Measurements from ENCODE around the gene F5.

DNA sequence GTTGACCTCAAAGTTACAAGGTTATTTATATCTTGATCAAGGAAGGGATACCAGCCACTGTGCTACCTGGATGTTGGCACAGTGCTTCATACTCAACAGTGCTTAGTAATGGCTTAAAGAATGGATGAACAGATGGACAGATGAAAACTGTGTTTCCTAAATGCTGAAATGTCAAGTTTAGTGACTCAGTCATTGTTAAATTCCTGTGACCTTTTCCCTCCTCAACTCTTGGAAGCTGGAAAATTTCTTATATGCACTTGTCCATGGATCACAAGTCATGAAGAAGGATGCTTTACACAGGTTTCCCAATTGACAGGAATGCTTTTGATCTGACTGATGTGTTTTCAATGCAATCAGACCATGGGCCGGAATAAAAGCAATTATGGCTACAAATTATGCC lies 60.9 kb downstream of the F5 start:
- TF ChIP-seq POLR2A (IDR thresholded peaks at IDR 0.05) = no peak
- TF ChIP-seq, protein P1, sequence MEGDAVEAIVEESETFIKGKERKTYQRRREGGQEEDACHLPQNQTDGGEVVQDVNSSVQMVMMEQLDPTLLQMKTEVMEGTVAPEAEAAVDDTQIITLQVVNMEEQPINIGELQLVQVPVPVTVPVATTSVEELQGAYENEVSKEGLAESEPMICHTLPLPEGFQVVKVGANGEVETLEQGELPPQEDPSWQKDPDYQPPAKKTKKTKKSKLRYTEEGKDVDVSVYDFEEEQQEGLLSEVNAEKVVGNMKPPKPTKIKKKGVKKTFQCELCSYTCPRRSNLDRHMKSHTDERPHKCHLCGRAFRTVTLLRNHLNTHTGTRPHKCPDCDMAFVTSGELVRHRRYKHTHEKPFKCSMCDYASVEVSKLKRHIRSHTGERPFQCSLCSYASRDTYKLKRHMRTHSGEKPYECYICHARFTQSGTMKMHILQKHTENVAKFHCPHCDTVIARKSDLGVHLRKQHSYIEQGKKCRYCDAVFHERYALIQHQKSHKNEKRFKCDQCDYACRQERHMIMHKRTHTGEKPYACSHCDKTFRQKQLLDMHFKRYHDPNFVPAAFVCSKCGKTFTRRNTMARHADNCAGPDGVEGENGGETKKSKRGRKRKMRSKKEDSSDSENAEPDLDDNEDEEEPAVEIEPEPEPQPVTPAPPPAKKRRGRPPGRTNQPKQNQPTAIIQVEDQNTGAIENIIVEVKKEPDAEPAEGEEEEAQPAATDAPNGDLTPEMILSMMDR (IDR thresholded peaks at IDR 0.05) = no peak
